HG03354 (cell line): ENCODE data around the gene ARHGEF40.

Experiments used
- ATAC-seq: cut with Tn5 transposase; IDR thresholded peaks from one replicate; pipeline ENCODE4 v1.9.1; 2021; ENCODE audit warnings: mild to moderate bottlenecking; ENCODE audit not compliant: unreplicated experiment, poor library complexity, severe bottlenecking

ARHGEF40 gene

GRCh38 chr14:21106498-21107282 lies 36.6 kb downstream of the ARHGEF40 start:
- no peak for ATAC-seq

- no peak for ATAC-seq
Measured at GRCh38 chr14:21107283-21107800, 37.2 kb downstream of the ARHGEF40 start.

GRCh38 chr14:21108791-21109190 lies 38.7 kb downstream of the ARHGEF40 start:
- no peak for ATAC-seq

- peak; percentile 62 for ATAC-seq
Measured at GRCh38 chr14:21109377-21110138, 39.5 kb downstream of the ARHGEF40 start.

GRCh38 chr14:21112255-21112654 lies 42.2 kb downstream of the ARHGEF40 start:
- ATAC-seq = no peak

GRCh38 chr14:21113369-21113768 lies 43.3 kb downstream of the ARHGEF40 start:
- no peak for ATAC-seq

GRCh38 chr14:21118933-21119332 lies 48.8 kb downstream of the ARHGEF40 start:
- no peak for ATAC-seq

GRCh38 chr14:21120686-21121085 lies 50.6 kb downstream of the ARHGEF40 start:
- no peak for ATAC-seq

- ATAC-seq = no peak
Measured at GRCh38 chr14:21121122-21121521, 51.0 kb downstream of the ARHGEF40 start.

- ATAC-seq = no peak
Measured at GRCh38 chr14:21123429-21123828, 53.3 kb downstream of the ARHGEF40 start.

GRCh38 chr14:21133901-21134300 lies 63.8 kb downstream of the ARHGEF40 start:
- no peak for ATAC-seq

GRCh38 chr14:21136024-21136423 lies 65.9 kb downstream of the ARHGEF40 start:
- no peak for ATAC-seq
